Tibial nerve (tissue), 3 donors: ENCODE results near the gene CLCN1.

Source experiments
- CTCF ChIP-seq, 5 experiments: fragments of 200-600 bp in 3 of 5; fragments of 450-650 bp in 2 of 5; sonication (generic) in 3 of 5; IDR thresholded peaks; one replicate each; pipeline ENCODE4 v1.5.1; 2016 to 2019; ENCODE audit warnings: antibody characterized with exemption in 5 of 5, mild to moderate bottlenecking in 3 of 5, moderate library complexity in 2 of 5
- POLR2A ChIP-seq, 2 donors: fragments of 450-650 bp; IDR thresholded peaks; one replicate each; pipeline ENCODE4 v1.6.1; 2017; ENCODE audit warnings: antibody characterized with exemption in 2 of 2, mild to moderate bottlenecking in 2 of 2, moderate library complexity in 2 of 2

DNA sequence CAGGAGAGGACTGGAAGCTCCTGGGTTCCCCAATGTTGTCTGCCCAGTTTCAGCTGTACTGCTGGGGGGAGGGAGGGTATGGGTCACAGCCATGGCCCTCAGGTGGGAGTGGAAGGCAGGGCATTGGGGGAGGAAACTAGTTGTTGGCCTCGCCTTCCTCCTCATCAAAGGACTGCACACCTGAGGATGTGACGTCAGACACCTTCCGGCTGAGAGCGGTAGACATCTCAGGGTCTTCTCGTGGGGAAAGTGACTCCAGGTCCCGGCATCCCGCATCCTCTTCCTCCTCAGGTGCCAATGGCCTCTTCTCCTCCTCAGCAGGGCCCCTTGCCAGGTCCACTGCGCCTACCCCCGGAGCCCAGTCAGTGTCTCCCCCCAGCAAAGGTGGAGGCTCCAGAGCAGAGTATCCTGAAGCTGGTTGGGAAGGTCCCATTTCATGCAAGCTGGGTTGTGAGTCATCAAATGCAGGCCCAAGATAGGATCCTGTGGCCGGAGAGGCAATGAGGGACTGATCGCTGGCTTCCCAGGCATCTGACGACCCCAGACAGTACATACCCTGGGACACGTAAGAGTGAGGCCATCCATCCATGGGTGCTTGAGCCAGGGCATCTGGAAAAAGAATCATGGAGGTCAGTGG, 40.6 kb downstream of the CLCN1 start:
- TF ChIP-seq POLR2A (IDR thresholded peaks at IDR 0.05) (no peak), CTCF (IDR thresholded peaks at IDR 0.05) (no peak)
